Motor neuron (in vitro differentiated cells): Measurements from ENCODE around the gene DSTYK. TPM values are rescaled to one million over a fixed set of nuclear protein-coding genes. Genes with fewer than 3 reads are reported as not detected.
A peak's percentile ranks its signal among the peaks of the same experiment; 100 is the strongest.

Source experiments
- ATAC-seq, 8 experiments: fragments of 200-7000 bp; cut with Tn5 transposase; replicated peaks in 6 of 8; 2 replicates each; pipeline ENCODE4 v1.8.0; 2021; ENCODE audit warnings: mild to moderate bottlenecking in 8 of 8, moderate library complexity in 8 of 8
- H3K27ac ChIP-seq, 2 donors: fragments of 250-450 bp; sonication (Bioruptor Pico); 2 replicates each; pipeline ENCODE4 v1.9.0; 2021; ENCODE audit warnings: antibody characterized with exemption in 2 of 2, mild to moderate bottlenecking in 2 of 2, moderate library complexity in 1 of 2
- H3K4me1 ChIP-seq, 2 donors: fragments of 250-450 bp; sonication (Bioruptor Pico); replicated peaks in 1 of 2; 2 replicates each; pipeline ENCODE4 v1.6.1; 2021; ENCODE audit warnings: antibody characterized with exemption in 2 of 2, mild to moderate bottlenecking in 2 of 2, moderate library complexity in 1 of 2
- H3K4me3 ChIP-seq, 5 donors: fragments of 250-450 bp; sonication (Bioruptor Pico); 2 replicates each; pipeline ENCODE4 v1.9.0; 2021; ENCODE audit warnings: antibody characterized with exemption in 5 of 5, mild to moderate bottlenecking in 5 of 5, moderate library complexity in 4 of 5
- WGBS, 10 experiments: fragments of 450-650 bp; shearing (Covaris generic); methylation state at CpG; one replicate each; pipeline ENCODE4 v1.0.0; 2022; 5-methylcytosine and 5-hydroxymethylcytosine counted together
- in situ Hi-C, 9 experiments: fragments of 400-800 bp; cut with MboI; loops; one replicate each; pipeline ENCODE4 v1.15.0; 2021; ENCODE audit warnings: low sequenced_read_pairs in 9 of 9, low pct_unique_long_range_greater_than_20kb in 2 of 9; ENCODE audit not compliant: unreplicated experiment in 9 of 9
- total RNA-seq, 8 experiments: library from RNA; unstranded; fragments of 300-600 nt; gene quantifications; 2 replicates each; pipeline versions ENCODE4 v1.2.3 to v1.2.4, GENCODE V29; 2022

Gene DSTYK
- total RNA-seq, 8 experiments from 2014 or later, result 9.6 to 18.3 (median 12.0) TPM

DNA sequence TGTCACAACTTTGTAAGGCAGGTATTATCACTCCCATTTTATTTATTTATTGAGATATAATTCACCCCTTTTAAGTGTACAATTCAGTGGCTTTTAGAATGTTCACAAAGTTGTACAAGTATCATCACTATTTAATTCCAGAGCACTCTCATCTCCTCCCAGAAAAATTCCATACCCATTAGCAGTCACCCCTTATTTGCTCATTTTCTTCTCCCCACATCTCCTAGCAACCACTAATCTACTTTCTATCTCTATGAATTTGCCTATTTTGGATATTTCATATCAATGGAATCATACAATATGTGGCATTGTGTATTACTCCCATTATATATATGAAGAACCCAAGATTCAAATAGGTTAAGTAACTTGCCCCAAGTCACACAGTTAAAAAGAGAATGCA, 7.0 kb downstream of the DSTYK start:
- Histone ChIP-seq H3K4me1 (peaks cover 3 to 7% of the 10 kb centered on the region in 2 donors), H3K4me3 (no peak overlapping the region), H3K27ac (no peak overlapping the region)
- in situ Hi-C loops, result no loop called here
- no peak for ATAC-seq

DNA sequence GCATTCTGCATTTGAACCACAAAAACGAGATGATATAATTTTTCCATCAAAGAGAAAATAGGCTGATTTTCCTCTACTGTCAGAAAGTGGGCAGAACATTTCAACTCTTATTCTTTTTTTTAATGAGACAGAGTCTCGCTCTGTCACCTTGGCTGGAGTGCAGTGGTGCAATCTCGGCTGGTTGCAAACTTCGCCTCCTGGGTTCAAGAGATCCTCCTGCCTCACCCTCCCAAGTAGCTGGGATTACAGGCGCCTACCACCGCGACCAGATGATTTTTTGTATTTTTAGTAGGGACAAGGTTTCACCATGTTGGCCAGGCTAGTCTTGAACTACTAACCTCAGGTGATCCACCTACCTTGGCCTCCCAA, 11.6 kb downstream of the DSTYK start:
- no peak overlapping the region for H3K4me3 ChIP-seq
- in situ Hi-C loops, result no loop called here
- peaks cover 0 to 7% of the 10 kb centered on the region in 2 donors for H3K4me1 ChIP-seq
- H3K27ac ChIP-seq, result no peak overlapping the region
- 72 to 97% (median 90%) methylated on average over 1 to 7 of the region's 7 CpGs; no CpG with 5 or more reads in 1 of the 10 experiments for WGBS, 10 experiments
- ATAC-seq, result no peak

DNA sequence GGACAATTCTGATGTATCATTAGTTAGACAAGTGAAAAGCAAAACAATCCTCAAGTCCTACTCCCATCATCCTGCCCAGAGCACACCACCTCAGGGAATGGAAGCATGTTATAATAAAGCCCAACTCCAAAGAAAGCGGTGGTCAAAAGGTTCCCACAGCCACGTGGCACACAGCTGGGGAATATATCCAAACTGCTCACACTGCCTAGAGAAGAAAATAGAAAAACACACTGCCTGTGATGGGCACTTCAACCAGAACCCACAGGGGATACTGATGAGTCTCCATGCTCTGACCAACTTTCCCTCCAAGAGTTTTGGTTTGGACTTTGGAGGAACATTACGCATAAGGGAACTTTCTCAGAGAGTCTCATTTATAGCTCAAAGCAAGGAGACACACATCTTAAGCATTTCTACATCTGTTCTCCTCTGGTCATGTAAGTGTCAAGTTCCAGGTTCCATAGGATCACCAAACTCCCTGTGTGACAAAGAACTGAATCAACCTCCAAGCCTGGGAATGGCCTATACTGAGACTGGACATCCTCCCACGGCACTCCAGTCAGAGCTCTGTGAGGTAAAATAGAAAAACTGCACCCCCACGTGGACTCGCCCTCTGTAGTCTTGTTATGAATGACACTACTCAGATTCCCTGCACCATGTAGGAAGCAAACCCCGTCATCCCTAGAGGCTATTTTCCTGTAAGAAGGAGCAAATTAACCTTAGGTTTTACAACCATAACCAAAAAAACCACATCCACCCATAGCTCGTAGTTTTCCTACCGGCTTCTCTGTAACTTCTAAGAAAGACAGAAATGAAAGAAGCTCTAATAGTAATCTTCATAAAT, 12.2 kb downstream of the DSTYK start:
- 58 to 100% (median 86%) methylated on average over 1 to 9 of the region's 9 CpGs for WGBS, 10 experiments

DNA sequence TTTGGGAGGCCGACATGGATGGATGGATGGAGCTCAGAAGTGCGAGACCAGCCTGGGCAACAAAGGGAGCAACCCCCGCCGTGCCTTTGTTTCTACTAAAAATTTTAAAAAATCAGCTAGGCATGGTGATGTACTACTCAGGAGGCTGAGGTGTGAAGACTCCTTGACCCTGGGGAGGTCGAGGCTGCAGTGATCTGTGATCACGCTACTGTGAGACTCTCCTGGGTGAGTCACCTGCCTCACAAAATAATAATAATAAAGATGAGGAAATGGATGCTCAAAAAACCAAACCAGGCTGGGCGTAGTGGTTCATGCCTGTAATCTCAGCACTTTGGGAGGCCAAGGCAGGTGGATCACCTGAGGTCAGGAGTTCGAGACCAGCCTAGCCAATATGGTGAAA, 19.2 kb downstream of the DSTYK start:
- H3K4me1 ChIP-seq, result peaks cover 12% of the 10 kb centered on the region in 2 donors
- no peak overlapping the region for H3K27ac ChIP-seq
- WGBS, 10 experiments, result 59 to 100% (median 72%) methylated on average over 1 to 6 of the region's 8 CpGs; no CpG with 5 or more reads in 3 of the 10 experiments
- no peak for ATAC-seq
- in situ Hi-C loops, result no loop called here
- no peak overlapping the region for H3K4me3 ChIP-seq

More for the DNA sequence above, 12.2 kb downstream of the DSTYK start:
- peak in 2 of 8 experiments; percentile 16 to 74 for ATAC-seq
- in situ Hi-C loops, result no loop called here
- Histone ChIP-seq H3K4me3 (no peak overlapping the region), H3K27ac (no peak overlapping the region), H3K4me1 (peaks cover 0 to 6% of the 10 kb centered on the region in 2 donors)

DNA sequence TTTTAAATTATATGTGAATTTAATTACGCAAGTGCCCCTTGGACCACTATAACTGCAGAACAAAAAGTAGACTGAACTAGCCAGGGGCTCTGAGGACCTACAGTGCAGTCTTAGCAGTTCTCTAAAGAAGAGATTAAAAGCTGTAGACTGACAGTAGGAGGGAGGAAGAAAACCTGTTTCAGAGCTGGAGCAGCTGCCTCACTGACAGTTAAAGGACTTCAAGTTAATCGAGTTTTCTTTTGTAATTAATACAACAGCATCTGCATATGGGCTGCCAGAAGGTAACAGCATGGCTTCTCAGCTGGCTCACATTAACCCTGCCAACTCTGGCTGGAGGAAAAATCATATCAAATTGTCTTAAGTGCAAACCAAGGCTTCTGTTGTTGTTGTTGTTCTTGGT, 19.9 kb downstream of the DSTYK start:
- in situ Hi-C loops, result no loop called here
- WGBS, 10 experiments, result 0 to 50% (median 25%) methylated on average over 1 to 2 of the region's 2 CpGs; no CpG with 5 or more reads in 1 of the 10 experiments
- ATAC-seq, result peak in 6 of 8 experiments; percentile 10 to 69 (median 38)
- H3K4me3 ChIP-seq, result no peak overlapping the region
- peaks cover 12% of the 10 kb centered on the region in 2 donors for H3K4me1 ChIP-seq
- H3K27ac ChIP-seq, result no peak overlapping the region

DNA sequence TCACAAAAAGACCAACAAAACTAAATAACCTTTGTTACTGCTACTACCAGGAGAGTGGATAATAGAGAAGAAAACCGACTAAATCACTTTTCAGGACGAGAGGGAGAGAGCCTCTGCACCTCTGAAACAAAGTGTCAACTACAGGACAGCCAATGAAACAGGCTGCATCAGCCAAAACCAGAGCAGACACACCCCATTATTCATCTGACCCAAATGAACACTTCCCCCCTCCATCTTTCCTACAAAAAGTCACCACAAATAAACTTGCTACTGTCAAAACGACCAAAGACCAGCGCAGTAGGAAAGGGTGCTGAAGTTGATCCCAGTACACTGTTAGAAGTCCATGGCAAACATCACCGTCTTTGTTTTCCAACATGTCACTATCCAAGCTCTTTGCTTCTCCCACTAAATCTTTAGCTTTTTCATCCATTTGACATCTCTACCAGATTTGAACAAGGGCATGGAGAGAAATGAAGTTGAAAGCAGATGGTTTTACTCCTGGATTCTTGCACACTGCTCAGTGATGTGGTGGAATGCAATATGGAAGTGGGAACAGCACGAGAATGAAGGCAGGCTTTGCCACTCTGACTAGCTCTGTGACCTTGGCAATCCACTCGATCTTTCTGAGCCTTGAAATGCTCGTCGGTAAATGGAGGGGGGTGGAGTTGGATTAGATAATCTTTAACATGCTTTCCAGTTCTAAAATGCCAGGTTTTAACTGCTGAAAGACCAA, 20.5 kb downstream of the DSTYK start:
- ATAC-seq, result peak in 7 of 8 experiments; percentile 24 to 68 (median 46)
- WGBS, 10 experiments, result 0 to 59% (median 28%) methylated on average over 1 to 9 of the region's 9 CpGs

DNA sequence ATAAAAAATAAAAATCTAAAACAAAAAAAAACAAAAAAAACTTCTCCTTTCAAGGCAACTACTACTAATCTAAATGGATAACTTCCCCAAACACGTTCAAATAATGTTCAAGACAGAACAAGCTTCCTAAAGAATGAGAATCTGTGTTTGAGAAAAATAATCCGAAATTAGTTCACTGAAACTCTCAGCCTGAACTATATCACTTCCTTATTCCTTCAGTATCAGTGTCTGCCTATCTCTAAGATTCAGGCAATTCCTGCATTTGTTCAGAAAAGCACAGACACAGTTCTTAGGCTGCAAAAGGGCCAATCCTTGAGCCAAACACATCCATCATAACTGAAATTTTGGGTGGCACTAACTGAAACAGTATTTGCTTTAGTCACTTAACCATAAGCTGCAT, 22.4 kb downstream of the DSTYK start:
- Histone ChIP-seq H3K4me3 (no peak overlapping the region), H3K27ac (no peak overlapping the region), H3K4me1 (peaks cover 12% of the 10 kb centered on the region in 2 donors)
- WGBS, 10 experiments, result 56 to 94% (median 83%) methylated on average over 1 to 2 of the region's 2 CpGs; no CpG with 5 or more reads in 2 of the 10 experiments
- in situ Hi-C loops, result no loop called here
- ATAC-seq, result no peak

More for the DNA sequence above, 20.5 kb downstream of the DSTYK start:
- Histone ChIP-seq H3K27ac (no peak overlapping the region), H3K4me1 (peaks cover 12% of the 10 kb centered on the region in 2 donors), H3K4me3 (no peak overlapping the region)
- in situ Hi-C loops, result no loop called here

DNA sequence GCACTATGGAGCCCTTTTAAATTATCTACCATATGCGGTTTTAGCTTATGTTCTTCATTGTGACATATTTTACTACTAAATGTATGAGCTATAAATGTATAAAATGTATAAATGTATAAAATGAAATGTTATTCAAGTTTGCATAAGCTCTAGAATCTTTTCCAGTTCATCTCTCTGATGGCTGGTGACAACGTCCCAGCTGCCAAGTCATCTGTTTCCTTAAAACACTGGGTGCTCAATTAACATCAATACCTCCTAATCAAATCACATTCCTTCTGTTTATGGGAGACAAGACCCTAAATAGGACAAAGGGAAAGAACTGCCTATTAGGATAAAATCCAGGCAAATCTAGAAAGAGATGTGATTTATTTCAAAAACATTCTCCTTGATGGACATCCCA, 22.9 kb downstream of the DSTYK start:
- WGBS, 10 experiments, result 0 to 100% (median 82%) methylated on average over 1 to 2 of the region's 2 CpGs; no CpG with 5 or more reads in 2 of the 10 experiments
- Histone ChIP-seq H3K4me3 (no peak overlapping the region), H3K27ac (no peak overlapping the region), H3K4me1 (peaks cover 12% of the 10 kb centered on the region in 2 donors)
- no peak for ATAC-seq
- in situ Hi-C loops, result no loop called here

DNA sequence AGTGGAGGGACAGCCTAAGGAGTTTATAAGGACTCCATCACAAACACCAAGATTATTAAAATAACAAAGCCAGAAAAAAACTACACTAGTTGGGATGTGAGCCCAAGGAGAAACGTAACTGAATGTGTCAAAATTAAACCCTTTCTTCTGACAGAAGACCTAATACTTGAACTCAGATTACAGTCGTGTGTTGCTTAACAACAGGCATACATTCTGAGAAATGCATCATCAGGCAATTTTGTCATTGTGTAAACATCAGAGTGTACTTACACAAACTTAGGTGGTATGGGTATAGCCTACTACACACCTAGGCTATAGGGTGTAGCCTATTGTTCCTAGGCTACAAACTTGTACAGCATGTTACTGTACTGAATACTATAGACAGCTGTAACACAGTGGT, 23.4 kb downstream of the DSTYK start:
- Histone ChIP-seq H3K4me3 (no peak overlapping the region), H3K4me1 (peaks cover 12% of the 10 kb centered on the region in 2 donors), H3K27ac (no peak overlapping the region)
- 48 to 78% (median 60%) methylated on average over 1 to 2 of the region's 2 CpGs; no CpG with 5 or more reads in 4 of the 10 experiments for WGBS, 10 experiments
- in situ Hi-C loops, result no loop called here
- no peak for ATAC-seq

DNA sequence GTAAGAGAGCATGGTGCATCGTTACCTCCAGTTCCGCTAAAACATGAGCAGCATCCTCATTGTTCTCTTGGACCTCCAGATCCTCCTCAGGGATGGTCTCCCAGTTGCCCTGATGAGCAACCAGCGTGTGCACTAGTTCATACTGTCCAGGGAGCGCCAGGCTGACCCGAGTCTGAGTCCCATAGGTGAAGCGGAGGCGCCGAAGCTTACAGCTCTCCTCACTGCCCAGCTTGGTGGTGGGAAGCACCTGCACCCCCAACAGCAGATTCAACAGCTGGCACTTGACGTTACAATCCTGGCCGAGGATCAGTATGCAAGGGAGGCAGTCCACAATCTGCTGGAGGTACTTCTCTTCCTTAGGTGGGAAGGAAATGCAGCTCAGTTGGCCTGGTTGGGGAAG, 24.1 kb downstream of the DSTYK start:
- no peak for ATAC-seq
- no peak overlapping the region for H3K27ac ChIP-seq
- in situ Hi-C loops, result no loop called here
- 81 to 100% (median 88%) methylated on average over 4 to 10 of the region's 10 CpGs; no CpG with 5 or more reads in 3 of the 10 experiments for WGBS, 10 experiments
- H3K4me1 ChIP-seq, result peaks cover 12% of the 10 kb centered on the region in 2 donors
- H3K4me3 ChIP-seq, result no peak overlapping the region

DNA sequence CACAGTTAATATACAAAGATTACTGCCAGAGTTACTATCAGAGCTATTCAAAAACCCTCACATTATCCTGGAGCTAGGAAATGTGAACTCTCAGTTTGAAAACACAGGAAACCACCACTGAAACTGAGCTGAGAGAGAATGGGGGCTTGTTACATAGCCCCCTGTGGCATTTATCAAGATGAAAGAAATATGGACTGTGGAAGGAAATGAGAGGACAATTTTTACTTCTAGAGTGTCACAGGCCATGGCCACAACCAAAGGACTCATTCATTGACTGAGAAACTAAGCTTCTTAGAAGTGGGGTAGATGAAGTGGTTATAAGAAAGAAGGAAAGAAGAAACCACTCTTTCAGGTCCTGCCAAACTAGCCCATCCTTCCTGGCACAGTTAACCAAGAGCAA, 25.3 kb downstream of the DSTYK start:
- Histone ChIP-seq H3K4me1 (peaks cover 3 to 6% of the 10 kb centered on the region in 2 donors), H3K4me3 (no peak overlapping the region), H3K27ac (no peak overlapping the region)
- no peak for ATAC-seq
- in situ Hi-C loops, result no loop called here

DNA sequence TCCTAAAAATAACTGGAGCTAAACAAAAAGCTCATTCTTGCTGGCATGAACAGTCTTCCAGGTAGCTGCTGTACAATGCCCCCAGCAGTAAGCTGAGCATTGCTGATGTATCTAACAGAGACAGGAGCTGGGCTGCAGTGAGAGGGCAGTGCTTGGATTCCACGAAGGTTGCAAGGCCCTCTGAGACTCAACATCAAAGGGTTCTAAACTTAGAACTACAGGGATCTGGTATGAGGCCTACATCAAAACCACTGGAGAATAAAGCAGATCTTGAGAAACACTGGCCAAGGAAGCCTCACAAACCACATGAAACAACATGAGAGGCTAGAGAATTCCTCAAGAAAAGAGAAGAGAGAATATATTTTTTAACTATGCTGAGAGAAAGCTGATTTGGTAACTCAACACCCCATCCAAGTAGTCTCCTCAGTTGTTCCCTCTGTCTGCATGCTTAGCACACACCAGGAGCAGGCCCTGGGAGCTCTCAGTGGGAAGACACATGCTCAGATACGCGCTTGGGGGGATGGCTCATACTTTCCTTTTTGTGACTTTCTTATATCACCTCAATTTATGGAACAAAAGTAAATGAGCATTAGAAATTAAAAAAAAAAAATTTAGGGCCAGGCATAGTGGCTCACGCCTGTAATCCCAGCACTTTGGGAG, 27.7 kb downstream of the DSTYK start:
- 14 to 96% (median 64%) methylated on average over 1 to 4 of the region's 4 CpGs; no CpG with 5 or more reads in 2 of the 10 experiments for WGBS, 10 experiments

DNA sequence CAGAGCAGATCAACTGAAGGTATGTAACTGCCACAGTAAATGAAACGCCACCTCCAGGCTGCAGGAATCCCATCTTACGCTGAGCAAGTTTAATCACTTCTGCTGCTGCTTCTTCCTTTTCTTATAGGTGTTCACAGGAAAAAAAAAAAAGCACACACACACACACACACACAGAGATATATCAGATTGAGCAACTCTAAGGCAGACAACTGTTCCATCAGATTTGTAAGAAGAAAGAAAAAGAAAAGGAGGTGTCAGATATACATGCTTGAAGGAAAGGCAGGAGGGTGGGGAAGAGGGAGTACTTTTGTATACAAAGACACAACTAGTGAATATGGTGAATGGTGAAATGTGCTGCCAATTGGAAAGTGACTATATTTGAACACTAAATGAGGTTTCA, 28.6 kb downstream of the DSTYK start:
- Histone ChIP-seq H3K4me1 (peaks cover 0 to 4% of the 10 kb centered on the region in 2 donors), H3K27ac (no peak overlapping the region), H3K4me3 (no peak overlapping the region)
- ATAC-seq, result peak in 1 of 8 experiments; percentile 32
- 50 to 100% (median 94%) methylated on average over 1 to 2 of the region's 2 CpGs; no CpG with 5 or more reads in 3 of the 10 experiments for WGBS, 10 experiments
- in situ Hi-C loops, result no loop called here

More for the DNA sequence above, 27.7 kb downstream of the DSTYK start:
- Histone ChIP-seq H3K4me3 (no peak overlapping the region), H3K4me1 (peaks cover 0 to 5% of the 10 kb centered on the region in 2 donors), H3K27ac (no peak overlapping the region)
- no peak for ATAC-seq
- in situ Hi-C loops, result no loop called here
